ENCODE results near the gene DEFB128. TPM values are rescaled to one million over a fixed set of nuclear protein-coding genes. Genes with fewer than 3 reads are reported as not detected.

DEFB128 gene
- total RNA-seq, 1 donor = not detected

GRCh38 chr20:164618-165017 is 24.9 kb downstream of the DEFB128 start:
- H3K4me3 ChIP-seq (ENCODE audit: low read depth, low read length) = no peak overlapping the region
- DNase-seq (ENCODE audit: low read depth) = no peak
- no peak for TF ChIP-seq CTCF (IDR thresholded peaks at IDR 0.05; ENCODE audit: insufficient read depth, low read length)

- DNase-seq (ENCODE audit: low read depth) = no peak
- H3K4me3 ChIP-seq (ENCODE audit: low read depth, low read length) = no peak within 1 kb of the TSS
- no peak for TF ChIP-seq CTCF (IDR thresholded peaks at IDR 0.05; ENCODE audit: insufficient read depth, low read length)
Measured at GRCh38 chr20:157154-157553, 32.4 kb downstream of the DEFB128 start, which contains the start of gene DEFB127. Gene DEFB127, plus strand, starts transcription at chr20:157454. Its CDS starts 91 bp downstream, at chr20:157545.

GRCh38 chr20:152131-152530 is 37.4 kb downstream of the DEFB128 start:
- no peak for TF ChIP-seq CTCF (IDR thresholded peaks at IDR 0.05; ENCODE audit: insufficient read depth, low read length)
- no peak for DNase-seq (ENCODE audit: low read depth)
- no peak overlapping the region for H3K4me3 ChIP-seq (ENCODE audit: low read depth, low read length)

- no peak for DNase-seq (ENCODE audit: low read depth)
Measured at GRCh38 chr20:145877-146276, 43.6 kb downstream of the DEFB128 start.

GRCh38 chr20:142290-142689 is 47.2 kb downstream of the DEFB128 start, which contains the start of gene DEFB126:
Gene DEFB126, plus strand, starts transcription at chr20:142590. Its CDS starts 39 bp downstream, at chr20:142629.
- no peak for TF ChIP-seq CTCF (IDR thresholded peaks at IDR 0.05; ENCODE audit: insufficient read depth, low read length)
- H3K4me3 ChIP-seq (ENCODE audit: low read depth, low read length) = no peak within 1 kb of the TSS
- no peak for DNase-seq (ENCODE audit: low read depth)

More at GRCh38 chr20:145877-146276, 43.6 kb downstream of the DEFB128 start:
- no peak overlapping the region for H3K4me3 ChIP-seq (ENCODE audit: low read depth, low read length)
- no peak for TF ChIP-seq CTCF (IDR thresholded peaks at IDR 0.05; ENCODE audit: insufficient read depth, low read length)

Other genes with a start within 250 kb of the DEFB128 start
- not detected in 2 replicates for gene DEFB125, start 102.0 kb downstream of the DEFB128 start, total RNA-seq (ENCODE audit: low replicate concordance)
- gene DEFB126, start 47.1 kb downstream of the DEFB128 start, total RNA-seq (ENCODE audit: low replicate concordance) = not detected in 2 replicates
- not detected in 2 replicates for gene DEFB127, start 32.3 kb downstream of the DEFB128 start, total RNA-seq (ENCODE audit: low replicate concordance)
- not detected in 2 replicates for gene DEFB129, start 37.5 kb upstream of the DEFB128 start, total RNA-seq (ENCODE audit: low replicate concordance)
- not detected in 2 replicates for gene DEFB132, start 68.0 kb upstream of the DEFB128 start, total RNA-seq (ENCODE audit: low replicate concordance)
- gene C20orf96, start 101.0 kb upstream of the DEFB128 start, total RNA-seq (ENCODE audit: low replicate concordance) = 0.98 and 2.4 TPM in 2 replicates
- 11.6 and 16.2 TPM in 2 replicates for gene ZCCHC3, start 107.9 kb upstream of the DEFB128 start, total RNA-seq (ENCODE audit: low replicate concordance)
- 7.7 and 15.9 TPM in 2 replicates for gene SOX12, start 135.8 kb upstream of the DEFB128 start, total RNA-seq (ENCODE audit: low replicate concordance)
- 34.2 and 50.9 TPM in 2 replicates for gene NRSN2, start 157.4 kb upstream of the DEFB128 start, total RNA-seq (ENCODE audit: low replicate concordance)
- gene TRIB3, start 191.0 kb upstream of the DEFB128 start, total RNA-seq (ENCODE audit: low replicate concordance) = 71.0 and 72.8 TPM in 2 replicates
- gene RBCK1, start 218.6 kb upstream of the DEFB128 start, total RNA-seq (ENCODE audit: low replicate concordance) = 60.7 and 75.3 TPM in 2 replicates

Measured in fibroblast of the aortic adventitia (primary cell).